AG09309 (cell line): Measurements from ENCODE around the gene NSMF.

Source experiments
- DNase-seq: peaks from one replicate; pipeline ENCODE4 v3.0.0-alpha.2; 2010; ENCODE audit warnings: low read depth
- H3K4me3 ChIP-seq: 2 replicates; pipeline ENCODE4 v1.5.1; 2011; ENCODE audit warnings: mild to moderate bottlenecking, low read depth, low read length, moderate library complexity; ENCODE audit not compliant: control insufficient read depth
- TF ChIP-seq, protein P1 (sequence below): IDR thresholded peaks from 2 replicates; pipeline ENCODE4 v1.5.1; 2011; ENCODE audit warnings: mild to moderate bottlenecking, low read depth, low read length, inconsistent platforms; ENCODE audit not compliant: insufficient read depth, control insufficient read depth; ENCODE audit errors: missing control alignments

NSMF gene

DNA sequence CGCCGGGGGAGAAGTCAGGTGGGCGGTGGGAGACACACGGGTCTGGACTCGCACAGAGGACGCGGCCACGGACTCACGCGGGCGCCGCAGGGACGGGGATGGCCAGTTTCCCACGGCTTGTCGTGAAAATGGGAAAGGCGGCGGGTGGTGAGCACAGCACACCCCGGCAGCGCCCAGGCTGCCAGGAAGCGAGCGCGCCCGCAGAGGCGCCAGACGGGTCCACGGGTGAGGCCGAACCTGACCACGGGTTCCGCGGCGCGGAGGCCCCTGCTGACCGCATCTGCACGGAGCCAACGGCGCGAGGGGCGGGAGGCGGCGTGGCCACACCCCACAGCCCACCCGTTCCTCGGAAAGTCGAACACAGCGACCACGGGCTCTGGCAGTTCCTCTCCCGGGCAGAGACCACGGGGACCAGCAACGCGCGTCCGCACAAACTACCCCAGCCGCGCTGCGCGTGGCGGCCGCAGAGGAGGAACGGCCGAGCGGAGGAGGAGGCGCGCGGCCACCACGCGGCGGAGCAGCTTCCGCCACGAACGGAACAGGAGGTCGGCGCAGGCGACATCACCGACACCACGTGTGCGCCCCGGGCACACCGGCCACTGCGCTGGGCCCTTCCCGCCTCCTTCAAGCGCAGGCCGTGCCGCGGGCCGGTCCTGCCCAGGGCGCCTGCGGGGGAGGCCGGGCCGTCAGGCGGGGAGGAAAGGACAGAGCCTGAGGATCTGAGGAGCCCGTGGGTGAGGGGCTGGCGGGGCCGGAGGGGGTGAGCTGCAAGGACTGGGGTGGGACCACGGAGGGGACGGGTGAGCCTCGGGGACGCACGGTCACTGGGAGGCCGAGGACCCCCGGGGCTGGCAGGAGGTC is 41.7 kb downstream of the NSMF start:
- no peak for DNase-seq
- TF ChIP-seq, protein P1, sequence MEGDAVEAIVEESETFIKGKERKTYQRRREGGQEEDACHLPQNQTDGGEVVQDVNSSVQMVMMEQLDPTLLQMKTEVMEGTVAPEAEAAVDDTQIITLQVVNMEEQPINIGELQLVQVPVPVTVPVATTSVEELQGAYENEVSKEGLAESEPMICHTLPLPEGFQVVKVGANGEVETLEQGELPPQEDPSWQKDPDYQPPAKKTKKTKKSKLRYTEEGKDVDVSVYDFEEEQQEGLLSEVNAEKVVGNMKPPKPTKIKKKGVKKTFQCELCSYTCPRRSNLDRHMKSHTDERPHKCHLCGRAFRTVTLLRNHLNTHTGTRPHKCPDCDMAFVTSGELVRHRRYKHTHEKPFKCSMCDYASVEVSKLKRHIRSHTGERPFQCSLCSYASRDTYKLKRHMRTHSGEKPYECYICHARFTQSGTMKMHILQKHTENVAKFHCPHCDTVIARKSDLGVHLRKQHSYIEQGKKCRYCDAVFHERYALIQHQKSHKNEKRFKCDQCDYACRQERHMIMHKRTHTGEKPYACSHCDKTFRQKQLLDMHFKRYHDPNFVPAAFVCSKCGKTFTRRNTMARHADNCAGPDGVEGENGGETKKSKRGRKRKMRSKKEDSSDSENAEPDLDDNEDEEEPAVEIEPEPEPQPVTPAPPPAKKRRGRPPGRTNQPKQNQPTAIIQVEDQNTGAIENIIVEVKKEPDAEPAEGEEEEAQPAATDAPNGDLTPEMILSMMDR = no peak
- peak overlapping the region; percentile 30 for H3K4me3 ChIP-seq

DNA sequence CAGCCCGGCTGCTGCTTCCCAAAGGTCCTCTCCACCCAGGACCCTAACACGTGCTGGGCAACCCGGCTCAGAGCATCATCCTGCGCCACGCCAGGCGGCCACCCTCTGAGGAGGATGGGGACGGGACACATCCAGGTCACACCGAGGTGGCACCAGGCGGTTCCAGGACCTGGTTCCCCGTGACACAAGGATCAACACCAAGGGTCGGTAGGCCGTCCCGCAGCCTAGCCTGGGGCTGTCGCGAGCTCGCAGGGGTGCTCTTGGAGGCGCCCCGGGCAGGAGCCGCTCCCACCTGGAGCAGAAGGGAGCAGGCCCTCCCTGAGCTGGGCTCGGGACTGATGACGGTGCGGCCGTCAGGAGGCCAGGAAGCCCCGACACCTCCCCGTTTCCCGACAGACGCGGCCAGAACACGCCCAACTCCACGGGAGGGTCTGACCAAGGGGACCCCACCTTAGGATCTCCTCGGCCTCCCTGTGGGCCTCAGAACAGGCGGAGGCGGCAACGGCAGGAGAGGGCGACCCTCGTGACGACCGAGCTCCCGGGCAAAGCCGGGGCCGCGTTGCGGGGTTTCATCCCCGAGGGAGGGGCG is 42.5 kb downstream of the NSMF start:
- H3K4me3 ChIP-seq = no peak overlapping the region
- DNase-seq = no peak
- TF ChIP-seq, protein P1 = no peak

DNA sequence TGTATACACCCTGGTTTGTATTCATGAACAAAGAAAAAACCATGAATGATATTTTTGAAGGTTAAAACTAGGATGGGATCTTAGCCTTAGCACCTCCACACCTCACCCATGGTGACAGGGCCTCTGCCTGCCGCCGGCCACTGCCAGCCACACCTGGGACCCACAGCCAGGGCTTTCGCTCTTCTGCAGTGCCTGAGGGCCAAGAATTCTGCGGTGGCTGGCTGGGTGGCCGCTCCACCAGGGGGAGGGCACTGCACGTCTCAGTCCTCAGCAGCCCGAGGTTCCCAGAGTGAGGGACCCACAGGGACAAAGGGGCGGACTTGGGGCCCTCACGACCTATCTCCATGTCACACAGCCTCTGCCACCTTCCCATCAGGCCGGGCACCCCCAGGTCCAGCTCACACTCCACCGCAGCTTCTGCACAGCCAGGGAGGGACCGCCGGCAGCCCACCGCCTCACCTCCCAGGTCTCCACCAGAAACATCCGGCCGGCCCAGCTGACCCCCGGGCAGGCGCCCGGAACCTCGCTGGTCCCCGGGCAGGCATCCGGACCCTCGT is 43.0 kb downstream of the NSMF start:
- no peak overlapping the region for H3K4me3 ChIP-seq
- DNase-seq = no peak
- TF ChIP-seq, protein P1 = no peak

DNA sequence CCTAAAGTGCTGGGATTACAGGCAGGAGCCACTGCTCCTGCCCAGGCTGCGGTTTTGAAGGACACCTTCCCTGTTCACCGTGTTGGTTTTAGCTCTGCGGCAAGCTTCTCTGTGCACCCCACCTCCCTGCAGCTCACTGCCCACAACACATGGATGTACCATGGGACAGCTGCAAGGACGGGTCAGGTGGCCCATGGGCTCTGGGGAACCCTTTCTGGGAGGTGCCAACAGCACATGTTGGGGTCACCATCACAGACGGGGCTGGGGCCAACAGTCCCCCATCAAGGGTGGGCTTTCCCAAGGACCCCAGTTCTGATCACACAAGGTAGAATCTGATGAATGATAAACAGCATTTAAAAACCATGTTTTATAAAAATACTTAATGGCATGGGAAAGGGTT is 43.7 kb downstream of the NSMF start:
- TF ChIP-seq, protein P1 = no peak
- H3K4me3 ChIP-seq = no peak overlapping the region
- no peak for DNase-seq

DNA sequence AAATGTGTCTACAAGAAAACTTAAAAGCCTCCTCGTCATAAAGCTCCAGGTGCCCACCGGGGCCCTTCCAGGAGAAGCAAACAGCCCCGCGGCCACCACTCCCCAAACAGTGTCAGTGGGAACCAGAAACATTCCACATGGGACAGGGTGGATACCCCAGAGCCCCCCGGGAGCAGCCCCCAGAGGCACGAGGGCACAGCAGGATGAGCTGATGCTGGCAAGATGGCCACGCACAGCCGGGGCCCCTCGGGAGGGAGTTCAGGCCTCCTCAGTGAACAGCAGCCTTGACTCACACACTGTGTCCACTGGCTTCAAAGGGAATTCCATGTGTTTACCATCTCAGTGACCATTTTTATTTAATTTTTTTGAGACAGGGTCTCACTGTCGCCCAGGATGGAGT is 46.7 kb downstream of the NSMF start:
- DNase-seq = no peak
- TF ChIP-seq, protein P1 = no peak
- no peak overlapping the region for H3K4me3 ChIP-seq

DNA sequence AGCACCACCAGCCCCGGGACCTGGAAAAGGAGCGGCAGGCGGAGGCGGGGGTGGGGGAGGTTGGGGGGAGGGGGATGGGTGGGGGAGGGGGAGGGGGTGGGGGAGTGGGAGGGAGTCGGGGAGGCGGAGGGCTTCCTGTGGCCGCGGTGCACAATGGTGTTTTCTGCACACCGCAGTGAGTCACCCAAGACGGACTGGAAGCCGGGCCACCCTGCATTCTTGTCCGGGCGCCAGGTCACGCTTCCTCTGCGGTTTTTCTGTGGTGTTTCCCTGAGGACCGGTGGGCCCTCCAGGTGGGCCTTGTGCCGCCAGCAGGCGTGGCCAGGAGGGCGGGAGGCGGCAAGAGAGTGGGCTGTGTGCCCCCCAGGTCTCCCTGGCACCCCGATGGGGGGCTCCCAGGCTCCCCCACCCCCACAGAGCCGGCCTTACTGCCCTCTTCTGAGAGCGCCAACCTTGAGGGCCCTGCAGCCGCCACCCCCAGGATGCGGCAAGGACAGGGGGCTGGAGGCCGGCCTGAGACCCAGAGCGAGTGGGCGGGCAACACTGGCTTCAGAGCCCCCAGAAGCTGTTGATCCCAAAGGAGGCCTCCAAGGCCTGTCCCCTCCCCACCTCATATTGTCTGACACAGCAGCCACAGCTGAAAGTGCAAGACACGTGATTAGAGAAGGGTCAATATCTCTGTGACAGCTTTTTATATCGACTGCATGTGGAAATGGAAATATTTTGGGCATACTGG is 47.3 kb downstream of the NSMF start:
- H3K4me3 ChIP-seq = no peak overlapping the region
- TF ChIP-seq, protein P1 = no peak
- DNase-seq = peak; percentile 54
